ENCODE data around the gene TLNRD1. TPM values are rescaled to one million over a fixed set of nuclear protein-coding genes. Genes with fewer than 3 reads are reported as not detected.

Gene TLNRD1
- total RNA-seq (ENCODE audit: low replicate concordance), result 1.6 and 5.3 TPM in 2 replicates

DNA sequence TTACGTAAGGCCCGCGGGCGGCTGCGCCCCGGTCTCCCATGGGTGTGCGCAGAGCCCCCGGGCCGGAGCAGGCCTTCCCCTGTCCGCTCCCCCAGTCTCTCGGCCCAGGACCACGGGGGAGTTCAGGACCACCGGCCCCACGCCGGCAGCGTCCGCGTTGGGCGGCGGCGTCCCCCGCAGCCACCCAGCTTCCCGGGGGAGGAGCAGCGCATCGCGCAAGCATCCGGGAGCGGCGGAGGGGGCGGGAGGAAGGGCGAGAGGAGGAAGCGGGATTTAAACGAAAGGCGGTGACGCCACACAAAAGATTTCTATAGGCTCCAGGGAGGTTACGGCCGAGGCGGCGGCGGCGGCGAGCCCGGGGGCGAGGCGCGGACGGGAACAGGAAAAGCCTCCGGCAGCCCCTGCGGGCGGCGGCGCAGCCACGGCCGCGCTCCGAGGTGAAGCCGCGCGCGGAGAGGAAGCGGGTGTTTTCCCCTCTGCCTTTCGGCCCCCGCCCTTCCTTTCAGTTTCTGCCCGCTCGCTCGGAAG is at the start of gene TLNRD1:
Gene TLNRD1 (plus strand): TSS at position 300 of the 528 bp plus-strand sequence. CDS start 1,349 bp downstream, outside the sequence.

DNA sequence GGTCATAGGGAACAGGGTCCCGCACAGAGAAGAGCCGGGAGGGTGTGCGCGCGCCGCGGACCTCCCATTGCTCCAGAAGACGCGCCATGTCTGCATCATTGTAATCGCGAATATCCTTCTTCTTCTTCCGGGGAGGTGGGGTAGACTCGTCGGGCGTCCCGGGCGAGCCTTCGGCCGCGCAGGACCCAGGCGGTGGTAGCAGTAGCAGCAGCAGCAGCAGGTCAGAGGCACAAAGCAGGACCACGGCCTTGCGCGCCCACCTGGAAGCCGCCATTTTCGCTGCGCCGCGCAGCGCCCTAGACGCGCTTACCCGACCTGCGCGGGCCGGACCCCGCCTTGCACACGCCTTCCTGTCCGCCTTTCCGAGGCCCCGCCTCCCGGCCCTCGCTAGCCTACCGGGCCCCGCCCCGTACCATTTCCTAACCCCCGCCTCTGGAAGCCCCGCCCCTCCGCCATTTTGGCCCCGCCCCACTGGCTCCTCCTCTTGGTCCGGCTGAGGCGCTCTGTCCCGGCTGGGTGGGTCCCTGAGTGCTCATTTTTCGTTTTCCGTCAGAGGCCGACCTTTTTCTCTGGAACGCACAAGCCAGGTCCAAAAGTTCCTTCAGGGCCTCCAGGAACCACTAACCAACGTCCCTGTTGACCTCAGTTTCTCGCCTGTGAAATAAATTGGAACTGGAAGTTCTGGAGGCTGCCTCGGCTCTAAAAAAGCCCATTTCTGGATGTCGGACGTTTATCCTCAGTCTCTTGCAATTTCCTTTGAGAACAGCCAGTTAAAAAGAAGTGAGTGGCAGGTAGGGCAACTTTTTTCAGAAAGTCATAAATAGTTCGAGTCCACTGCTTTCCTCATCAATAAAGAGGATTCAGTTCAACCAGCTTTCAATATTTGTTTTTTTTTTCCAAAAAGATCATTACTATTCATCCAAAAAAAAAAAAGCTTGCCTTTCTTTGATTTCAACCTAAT is 10.9 kb upstream of the TLNRD1 start, which contains the start of gene MESD:
Gene MESD (minus strand): TSS at position 302 of the 961 bp plus-strand sequence. CDS start 28 bp downstream, at position 274.

Other genes starting within 250 kb of the TLNRD1 start
- 106 and 955 TPM in 2 replicates for gene CEMIP, start 221.6 kb upstream of the TLNRD1 start, total RNA-seq (ENCODE audit: low replicate concordance)
- 13.2 and 21.6 TPM in 2 replicates for gene MESD, start 11.1 kb upstream of the TLNRD1 start, total RNA-seq (ENCODE audit: low replicate concordance)
- 0.15 TPM in 1 of 2 replicates, not detected in the other for gene CFAP161, start 133.3 kb downstream of the TLNRD1 start, total RNA-seq (ENCODE audit: low replicate concordance)
- under 0.01 and 4.0 TPM in 2 replicates for gene IL16, start 196.0 kb downstream of the TLNRD1 start, total RNA-seq (ENCODE audit: low replicate concordance)